ENCODE measurements around the gene CCDC181.

GRCh38 chr1:169367686-169368405 lies 59.4 kb downstream of the CCDC181 start, which contains the start of the genes BLZF1 and NME7:
- TF ChIP-seq, protein P1, sequence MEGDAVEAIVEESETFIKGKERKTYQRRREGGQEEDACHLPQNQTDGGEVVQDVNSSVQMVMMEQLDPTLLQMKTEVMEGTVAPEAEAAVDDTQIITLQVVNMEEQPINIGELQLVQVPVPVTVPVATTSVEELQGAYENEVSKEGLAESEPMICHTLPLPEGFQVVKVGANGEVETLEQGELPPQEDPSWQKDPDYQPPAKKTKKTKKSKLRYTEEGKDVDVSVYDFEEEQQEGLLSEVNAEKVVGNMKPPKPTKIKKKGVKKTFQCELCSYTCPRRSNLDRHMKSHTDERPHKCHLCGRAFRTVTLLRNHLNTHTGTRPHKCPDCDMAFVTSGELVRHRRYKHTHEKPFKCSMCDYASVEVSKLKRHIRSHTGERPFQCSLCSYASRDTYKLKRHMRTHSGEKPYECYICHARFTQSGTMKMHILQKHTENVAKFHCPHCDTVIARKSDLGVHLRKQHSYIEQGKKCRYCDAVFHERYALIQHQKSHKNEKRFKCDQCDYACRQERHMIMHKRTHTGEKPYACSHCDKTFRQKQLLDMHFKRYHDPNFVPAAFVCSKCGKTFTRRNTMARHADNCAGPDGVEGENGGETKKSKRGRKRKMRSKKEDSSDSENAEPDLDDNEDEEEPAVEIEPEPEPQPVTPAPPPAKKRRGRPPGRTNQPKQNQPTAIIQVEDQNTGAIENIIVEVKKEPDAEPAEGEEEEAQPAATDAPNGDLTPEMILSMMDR (IDR thresholded peaks at IDR 0.05), result no peak
- no peak for TF ChIP-seq EZH2 (IDR thresholded peaks at IDR 0.05; ENCODE audit: borderline replicate concordance, insufficient read depth, low read depth, low read length, poor library complexity, severe bottlenecking)

Measured in B cell (primary cell).